DOHH2 (cell line): Measurements from ENCODE around the gene CACNG6.

Experiments
- H3F3A ChIP-seq: fragments of 200-600 bp; sonication (generic), shearing (Covaris generic); 2 replicates; pipeline ENCODE4 v1.6.0; 2016; ENCODE audit warnings: antibody characterized with exemption, mild to moderate bottlenecking; ENCODE audit not compliant: control insufficient read depth, insufficient read depth
- H3K27ac ChIP-seq: fragments of 200-600 bp; sonication (generic); 2 replicates; pipeline ENCODE4 v1.5.1; 2014; ENCODE audit warnings: low read depth, mild to moderate bottlenecking, low read length, moderate library complexity
- H3K27me3 ChIP-seq: fragments of 200-600 bp; sonication (generic); 2 replicates; pipeline ENCODE4 v1.6.1; 2014; ENCODE audit warnings: mild to moderate bottlenecking, low read length, mixed read lengths; ENCODE audit not compliant: control insufficient read depth
- H3K36me3 ChIP-seq: fragments of 200-600 bp; sonication (generic); 2 replicates; pipeline ENCODE4 v1.6.1; 2014; ENCODE audit warnings: mild to moderate bottlenecking, low read length, moderate library complexity, mixed read lengths; ENCODE audit not compliant: control insufficient read depth
- H3K4me1 ChIP-seq: fragments of 200-600 bp; sonication (generic); 2 replicates; pipeline ENCODE4 v1.6.1; 2014; ENCODE audit warnings: mild to moderate bottlenecking, low read length, mixed read lengths; ENCODE audit not compliant: control insufficient read depth
- H3K4me2 ChIP-seq: fragments of 200-600 bp; sonication (generic); 2 replicates; pipeline ENCODE4 v1.6.0; 2014; ENCODE audit warnings: mild to moderate bottlenecking, low read length, moderate library complexity
- H3K4me3 ChIP-seq: fragments of 200-600 bp; sonication (generic); 2 replicates; pipeline ENCODE4 v1.5.1; 2014; ENCODE audit warnings: mild to moderate bottlenecking, low read length, mixed read lengths
- H3K79me2 ChIP-seq: fragments of 200-600 bp; sonication (generic); 2 replicates; pipeline ENCODE4 v1.6.1; 2014; ENCODE audit warnings: mild to moderate bottlenecking, low read length, mixed read lengths; ENCODE audit not compliant: control insufficient read depth
- H3K9me2 ChIP-seq: fragments of 200-600 bp; sonication (generic); replicated peaks from 2 replicates; pipeline ENCODE4 v1.6.1; 2014; ENCODE audit warnings: mild to moderate bottlenecking, low read length, mixed read lengths; ENCODE audit not compliant: control insufficient read depth
- H3K9me3 ChIP-seq: fragments of 200-600 bp; sonication (generic); 2 replicates; pipeline ENCODE4 v1.6.1; 2014; ENCODE audit warnings: antibody characterized with exemption, low read length, mixed read lengths; ENCODE audit not compliant: control insufficient read depth, insufficient read depth
- H4K20me1 ChIP-seq: fragments of 200-600 bp; sonication (generic); 2 replicates; pipeline ENCODE4 v1.6.0; 2014; ENCODE audit warnings: low read depth, mild to moderate bottlenecking, antibody characterized with exemption, low read length, moderate library complexity; ENCODE audit not compliant: control insufficient read depth, insufficient read depth
- CTCF ChIP-seq: fragments of 200-600 bp; sonication (generic); IDR thresholded peaks from one replicate; pipeline ENCODE4 v1.5.1; 2014; ENCODE audit warnings: antibody characterized with exemption, mild to moderate bottlenecking, low read depth, low read length; ENCODE audit not compliant: poor library complexity, severe bottlenecking
- EZH2phosphoT487 ChIP-seq: fragments of 200-600 bp; sonication (generic); IDR thresholded peaks from 2 replicates; pipeline ENCODE4 v1.6.1; 2017; ENCODE audit warnings: borderline replicate concordance, mild to moderate bottlenecking, antibody characterized with exemption, low read length, moderate library complexity, mixed read lengths

CACNG6 gene

DNA sequence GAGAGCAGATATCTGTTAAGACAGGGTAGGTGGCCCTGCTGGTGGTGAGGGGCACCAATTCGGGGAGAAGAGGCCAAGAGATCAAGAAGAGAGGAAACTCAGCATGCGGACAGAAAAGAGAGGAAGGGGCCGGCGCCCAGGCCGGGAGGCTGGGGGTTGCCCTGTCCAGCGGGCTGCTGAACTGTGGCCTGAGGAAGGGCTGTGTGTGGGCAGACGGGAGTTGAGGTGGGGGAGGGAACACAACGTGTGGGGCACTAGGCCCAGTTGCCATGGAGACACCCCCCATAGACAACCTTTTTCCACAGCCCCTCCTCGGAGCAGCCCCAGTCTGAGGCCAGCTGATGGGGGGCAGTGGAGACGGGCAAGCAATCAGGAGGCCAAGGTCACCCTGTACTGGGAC lies 31.2 kb upstream of the CACNG6 start:
- Histone ChIP-seq H3K9me2 (no peaks in the 10 kb centered on the region), H3F3A (no peaks in the 10 kb centered on the region), H3K4me2 (no peak overlapping the region), H3K36me3 (no peaks in the 10 kb centered on the region), H3K9me3 (no peaks in the 10 kb centered on the region), H3K79me2 (no peaks in the 10 kb centered on the region), H4K20me1 (no peaks in the 10 kb centered on the region), H3K4me3 (no peak overlapping the region), H3K4me1 (no peaks in the 10 kb centered on the region), H3K27me3 (peaks cover 16% of the 10 kb centered on the region), H3K27ac (no peak overlapping the region)
- TF ChIP-seq EZH2phosphoT487 (no peak), CTCF (no peak)

DNA sequence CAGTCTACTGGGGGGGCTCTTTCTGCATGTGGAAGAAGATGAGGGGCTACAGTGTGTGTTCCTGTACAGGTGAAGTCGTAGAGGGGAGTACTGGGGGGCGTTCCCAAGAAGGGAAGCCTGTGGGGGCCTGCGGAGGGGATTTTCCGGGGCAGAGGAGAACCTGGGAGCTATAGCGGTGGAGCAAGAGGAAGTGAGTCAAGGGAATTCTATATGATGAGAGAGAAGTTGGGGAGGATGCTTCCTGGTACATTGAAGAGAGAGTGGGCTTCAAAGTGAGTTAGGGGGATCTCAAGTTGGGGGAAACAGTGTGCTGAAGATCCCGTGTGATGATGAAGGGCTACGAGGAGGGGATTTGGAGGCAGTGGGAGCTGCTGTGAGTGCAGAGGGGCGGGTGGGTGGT lies 30.6 kb upstream of the CACNG6 start:
- Histone ChIP-seq H3K9me2 (no peaks in the 10 kb centered on the region), H3K27ac (no peak overlapping the region), H3K9me3 (no peaks in the 10 kb centered on the region), H3K4me2 (no peak overlapping the region), H3F3A (no peaks in the 10 kb centered on the region), H3K4me1 (no peaks in the 10 kb centered on the region), H3K79me2 (no peaks in the 10 kb centered on the region), H3K36me3 (no peaks in the 10 kb centered on the region), H3K4me3 (no peak overlapping the region), H4K20me1 (no peaks in the 10 kb centered on the region), H3K27me3 (peaks cover 16% of the 10 kb centered on the region)
- no peak for TF ChIP-seq EZH2phosphoT487
- no peak for TF ChIP-seq CTCF

- Histone ChIP-seq H4K20me1 (no peaks in the 10 kb centered on the region), H3K36me3 (no peaks in the 10 kb centered on the region), H3K4me3 (no peak overlapping the region), H3K9me2 (no peaks in the 10 kb centered on the region), H3K27ac (no peak overlapping the region), H3F3A (no peaks in the 10 kb centered on the region), H3K79me2 (no peaks in the 10 kb centered on the region), H3K4me2 (no peak overlapping the region), H3K4me1 (no peaks in the 10 kb centered on the region), H3K27me3 (peaks cover 16% of the 10 kb centered on the region), H3K9me3 (no peaks in the 10 kb centered on the region)
- TF ChIP-seq EZH2phosphoT487 = no peak
- TF ChIP-seq CTCF = no peak
Observed at GRCh38 chr19:53961523-53962356, 29.7 kb upstream of the CACNG6 start.
